OCI-LY1 (cell line): ENCODE results near the gene SPATA32.

ENCODE experiments used
- CTCF ChIP-seq: fragments of 200-600 bp; sonication (generic), shearing (Covaris generic); IDR thresholded peaks from 2 replicates; pipeline ENCODE4 v1.5.1; 2017; ENCODE audit warnings: mild to moderate bottlenecking, antibody characterized with exemption, low read length, moderate library complexity, mixed read lengths
- EZH2 ChIP-seq: fragments of 200-600 bp; sonication (generic), shearing (Covaris generic); IDR thresholded peaks from 2 replicates; pipeline ENCODE4 v1.8.0; 2017; ENCODE audit warnings: borderline replicate concordance, mixed run types, mild to moderate bottlenecking, antibody characterized with exemption, low read length, moderate library complexity, mixed read lengths

GRCh38 chr17:45255358-45255757 lies 6.5 kb downstream of the SPATA32 start:
- TF ChIP-seq CTCF (no peak), EZH2 (no peak)
